PC-9 (cell line): ENCODE results near the gene CTSW. TPM values are rescaled to one million over a fixed set of nuclear protein-coding genes. Genes with fewer than 3 reads are reported as not detected.

Experiments used
- BruUV-seq: library from RNA; stranded (reverse); fragments of 400-500 nt; replicated peaks from 2 replicates; lab custom pipeline; 2021; lab: Mats Ljungman, UMichigan
- CTCF ChIA-PET: fragments of 300-600 bp; sonication (Branson Sonifier 250); formaldehyde crosslinking; loops from one replicate; lab custom pipeline; 2022; ENCODE audit warnings: antibody characterized with exemption; lab: Charles Lee
- POLR2A ChIA-PET: fragments of 300-600 bp; sonication (Branson Sonifier 250); formaldehyde crosslinking; loops from one replicate; lab custom pipeline; 2022; ENCODE audit warnings: antibody characterized with exemption; ENCODE audit not compliant: unreplicated experiment; lab: Charles Lee
- DNase-seq, 2 experiments: peaks; one replicate each; pipeline versions ENCODE4 v3.0.0 to v3.0.0-alpha.2; 2015 to 2022; ENCODE audit warnings: mixed read lengths in 1 of 2
- H2AFZ ChIP-seq: fragments of 200-600 bp; sonication (generic); 2 replicates; pipeline ENCODE4 v1.8.1; 2017; ENCODE audit warnings: antibody characterized with exemption
- H3F3A ChIP-seq: fragments of 200-600 bp; sonication (generic); 2 replicates; pipeline ENCODE4 v1.8.1; 2017; ENCODE audit warnings: antibody characterized with exemption, mild to moderate bottlenecking, low read depth; ENCODE audit not compliant: insufficient read depth
- H3K27ac ChIP-seq: fragments of 200-600 bp; sonication (generic); 2 replicates; pipeline ENCODE4 v1.6.1; 2016; ENCODE audit warnings: mixed run types
- H3K27me3 ChIP-seq: fragments of 200-600 bp; sonication (generic); 2 replicates; pipeline ENCODE4 v1.6.1; 2016; ENCODE audit warnings: low read depth, mixed run types; ENCODE audit not compliant: insufficient read depth
- H3K36me3 ChIP-seq: fragments of 200-600 bp; sonication (generic); 2 replicates; pipeline ENCODE4 v1.6.1; 2016; ENCODE audit warnings: low read depth, mixed run types
- H3K4me1 ChIP-seq: fragments of 200-600 bp; sonication (generic); replicated peaks from 2 replicates; pipeline ENCODE4 v1.6.1; 2016; ENCODE audit warnings: mixed run types; ENCODE audit not compliant: insufficient read depth
- H3K4me2 ChIP-seq: fragments of 200-600 bp; sonication (generic); 2 replicates; pipeline ENCODE4 v1.6.1; 2017; ENCODE audit warnings: mixed run types
- H3K4me3 ChIP-seq: fragments of 200-600 bp; sonication (generic); 2 replicates; pipeline ENCODE4 v1.6.1; 2016; ENCODE audit warnings: mixed run types
- H3K79me2 ChIP-seq: fragments of 200-600 bp; sonication (generic); 2 replicates; pipeline ENCODE4 v1.6.1; 2017; ENCODE audit warnings: low read depth, mixed run types
- H3K9me2 ChIP-seq: fragments of 200-600 bp; sonication (generic); 2 replicates; pipeline ENCODE4 v1.8.1; 2017; ENCODE audit warnings: mild to moderate bottlenecking; ENCODE audit not compliant: insufficient read depth
- H3K9me3 ChIP-seq: fragments of 200-600 bp; sonication (generic); 2 replicates; pipeline ENCODE4 v1.8.1; 2016; ENCODE audit warnings: low read depth; ENCODE audit not compliant: insufficient read depth
- H4K20me1 ChIP-seq: fragments of 200-600 bp; sonication (generic); 2 replicates; pipeline ENCODE4 v1.8.1; 2017; ENCODE audit not compliant: insufficient read depth
- EZH2 ChIP-seq: fragments of 200-600 bp; sonication (generic); IDR thresholded peaks from 2 replicates; pipeline ENCODE4 v1.8.0; 2017; ENCODE audit warnings: antibody characterized with exemption, low read depth
- intact Hi-C: fragments of 100-400 bp; cut with micrococcal nuclease; formaldehyde crosslinking; loops from one replicate; pipeline ENCODE4 v1.10.0; 2022; ENCODE audit not compliant: unreplicated experiment
- total RNA-seq: library from RNA; stranded (reverse); gene quantifications from 2 replicates; pipeline ENCODE4 v1.2.3, GENCODE V29; 2021
- TF ChIP-seq, protein P1 (sequence below): fragments of 200-600 bp; sonication (generic); conservative IDR thresholded peaks from 2 replicates; pipeline ENCODE4 v1.6.1; 2017; ENCODE audit warnings: mixed run types, antibody characterized with exemption, mild to moderate bottlenecking, moderate library complexity

The CTSW gene
- total RNA-seq, 1 experiment from 2014 or later, result not detected

- peaks cover 15% of the 10 kb centered on the region for H4K20me1 ChIP-seq
- no peak for TF ChIP-seq EZH2
- TF ChIP-seq, protein P1, sequence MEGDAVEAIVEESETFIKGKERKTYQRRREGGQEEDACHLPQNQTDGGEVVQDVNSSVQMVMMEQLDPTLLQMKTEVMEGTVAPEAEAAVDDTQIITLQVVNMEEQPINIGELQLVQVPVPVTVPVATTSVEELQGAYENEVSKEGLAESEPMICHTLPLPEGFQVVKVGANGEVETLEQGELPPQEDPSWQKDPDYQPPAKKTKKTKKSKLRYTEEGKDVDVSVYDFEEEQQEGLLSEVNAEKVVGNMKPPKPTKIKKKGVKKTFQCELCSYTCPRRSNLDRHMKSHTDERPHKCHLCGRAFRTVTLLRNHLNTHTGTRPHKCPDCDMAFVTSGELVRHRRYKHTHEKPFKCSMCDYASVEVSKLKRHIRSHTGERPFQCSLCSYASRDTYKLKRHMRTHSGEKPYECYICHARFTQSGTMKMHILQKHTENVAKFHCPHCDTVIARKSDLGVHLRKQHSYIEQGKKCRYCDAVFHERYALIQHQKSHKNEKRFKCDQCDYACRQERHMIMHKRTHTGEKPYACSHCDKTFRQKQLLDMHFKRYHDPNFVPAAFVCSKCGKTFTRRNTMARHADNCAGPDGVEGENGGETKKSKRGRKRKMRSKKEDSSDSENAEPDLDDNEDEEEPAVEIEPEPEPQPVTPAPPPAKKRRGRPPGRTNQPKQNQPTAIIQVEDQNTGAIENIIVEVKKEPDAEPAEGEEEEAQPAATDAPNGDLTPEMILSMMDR, result no peak
- BruUV-seq, result no TSS peak
- H3K9me3 ChIP-seq, result no peaks in the 10 kb centered on the region
- no peak overlapping the region for H3K27ac ChIP-seq
- ChIA-PET POLR2A (no interaction called here), CTCF (interaction anchor here (1.1 kb wide), 1 partner anchor 25 kb away, joined by 3 read pairs; no protein-coding TSS in a partner anchor)
- no peaks in the 10 kb centered on the region for H3K9me2 ChIP-seq
- H3K4me2 ChIP-seq, result no peak overlapping the region
- peaks cover 10% of the 10 kb centered on the region for H3K79me2 ChIP-seq
- H2AFZ ChIP-seq, result no peak overlapping the region
- peak; percentile 31 to 34 for DNase-seq
- no peaks in the 10 kb centered on the region for H3K4me1 ChIP-seq
- no peak overlapping the region for H3K4me3 ChIP-seq
- no peaks in the 10 kb centered on the region for H3K27me3 ChIP-seq
- H3K36me3 ChIP-seq, result peaks cover 8% of the 10 kb centered on the region
- peaks cover 43% of the 10 kb centered on the region for H3F3A ChIP-seq
- intact Hi-C loops, result no loop called here
These were observed 30.3 kb upstream of the CTSW start for GRCh38 chr11:65849366-65849765.

- POLR2A ChIA-PET, result no interaction called here
- H3K4me1 ChIP-seq, result no peaks in the 10 kb centered on the region
- no peak overlapping the region for H2AFZ ChIP-seq
- no peaks in the 10 kb centered on the region for H3K9me2 ChIP-seq
- H3K9me3 ChIP-seq, result no peaks in the 10 kb centered on the region
- no peak overlapping the region for H3K4me2 ChIP-seq
- no peak overlapping the region for H3K4me3 ChIP-seq
- H3K27me3 ChIP-seq, result no peaks in the 10 kb centered on the region
- H3F3A ChIP-seq, result peaks cover 47% of the 10 kb centered on the region
- H3K27ac ChIP-seq, result no peak overlapping the region
- H3K36me3 ChIP-seq, result peaks cover 13% of the 10 kb centered on the region
- peaks cover 14% of the 10 kb centered on the region for H3K79me2 ChIP-seq
- intact Hi-C loops, result no loop called here
- TF ChIP-seq, protein P1, result no peak
- no peak for TF ChIP-seq EZH2
- CTCF ChIA-PET, result no interaction called here
- BruUV-seq, result no TSS peak
- DNase-seq, result no peak
- peaks cover 20% of the 10 kb centered on the region for H4K20me1 ChIP-seq
These were observed 29.8 kb upstream of the CTSW start for GRCh38 chr11:65849771-65850216.

DNA sequence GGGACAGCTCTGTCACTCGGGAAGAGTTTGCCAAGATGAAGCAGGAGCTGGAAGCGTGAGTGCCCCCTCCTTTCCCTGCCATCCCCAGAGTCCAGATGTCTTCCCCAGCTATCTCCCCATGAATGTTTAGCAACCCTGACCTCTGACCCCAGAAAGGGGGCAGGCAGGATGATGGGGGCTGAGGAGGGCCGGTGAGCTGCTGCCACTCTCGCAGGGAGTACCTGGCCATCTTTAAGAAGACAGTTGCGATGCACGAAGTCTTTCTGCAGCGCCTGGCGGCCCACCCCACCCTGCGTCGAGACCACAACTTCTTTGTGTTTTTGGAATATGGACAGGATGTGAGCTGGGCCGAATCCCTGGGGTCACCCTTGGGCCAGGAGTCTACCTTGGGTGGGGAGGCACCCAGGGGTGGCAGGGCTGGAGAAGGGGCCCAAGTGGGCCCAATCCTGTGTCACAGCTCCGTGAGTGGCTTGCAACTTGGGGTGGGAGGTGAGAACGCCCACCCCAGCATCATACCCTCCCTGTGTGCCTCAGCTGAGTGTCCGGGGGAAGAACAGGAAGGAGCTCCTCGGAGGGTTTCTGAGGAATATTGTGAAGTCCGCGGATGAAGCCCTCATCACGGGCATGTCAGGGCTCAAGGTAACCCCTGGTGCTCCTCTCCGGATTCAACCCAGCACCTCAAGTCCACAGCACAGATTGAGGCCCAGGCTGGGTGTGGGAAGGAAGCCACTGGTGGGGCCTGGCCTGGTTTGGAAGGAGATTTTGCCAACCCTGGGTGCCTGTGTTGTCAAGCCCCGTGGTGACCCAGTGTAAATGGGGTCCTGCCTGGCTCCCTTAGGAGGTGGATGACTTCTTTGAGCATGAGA is 29.2 kb upstream of the CTSW start:
- Histone ChIP-seq H3K4me3 (no peak overlapping the region), H3K4me2 (no peak overlapping the region), H4K20me1 (peaks cover 26% of the 10 kb centered on the region), H3K9me3 (no peaks in the 10 kb centered on the region), H3K79me2 (peaks cover 21% of the 10 kb centered on the region), H2AFZ (no peak overlapping the region), H3K27ac (no peak overlapping the region), H3K4me1 (no peaks in the 10 kb centered on the region), H3K27me3 (no peaks in the 10 kb centered on the region), H3K9me2 (no peaks in the 10 kb centered on the region), H3K36me3 (peaks cover 17% of the 10 kb centered on the region), H3F3A (peaks cover 54% of the 10 kb centered on the region)
- POLR2A ChIA-PET, result interaction anchor here (0.6 kb wide), 1 partner anchor 325 kb away, joined by 14 read pairs; the partner anchor contains the start of gene SCYL1
- intact Hi-C loops, result no loop called here
- no TSS peak for BruUV-seq
- no peak for TF ChIP-seq EZH2
- TF ChIP-seq, protein P1, result no peak
- CTCF ChIA-PET, result no interaction called here
- DNase-seq, result peak in 1 of 2 experiments; percentile 35
